ENCODE measurements around the gene SEL1L.

The SEL1L gene

DNA sequence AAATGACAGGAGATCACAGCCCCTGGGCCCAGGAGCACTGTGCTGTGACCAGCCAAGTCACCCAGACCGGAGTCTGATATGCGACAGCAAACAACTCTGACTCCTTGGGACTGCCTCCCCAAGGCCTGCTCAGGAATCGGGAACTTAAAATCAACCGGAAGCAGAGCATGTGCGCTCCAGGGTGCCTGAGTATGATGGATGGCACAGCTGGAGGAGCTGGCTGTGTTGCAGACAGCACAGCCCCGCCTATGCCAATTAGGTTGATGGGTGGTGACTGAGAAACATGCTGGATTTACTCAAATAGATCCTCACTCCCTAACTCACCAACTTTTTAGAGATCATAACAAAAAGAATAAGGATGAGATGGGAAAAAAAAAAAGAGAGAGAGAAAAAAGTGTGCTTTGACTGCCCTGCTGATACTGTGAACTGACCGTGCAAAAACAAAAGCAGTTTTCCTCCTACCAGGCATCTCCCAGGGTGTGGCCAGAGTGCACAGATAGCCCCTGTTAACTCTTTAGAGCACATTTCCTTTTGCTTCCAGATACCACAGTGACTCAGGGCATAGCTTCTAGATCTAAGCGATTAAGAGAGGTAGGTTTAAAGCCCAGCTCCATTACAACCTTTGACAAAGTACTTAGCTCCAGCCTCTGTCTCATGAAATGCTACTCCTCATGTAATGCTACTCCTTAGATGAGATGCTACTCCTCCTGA, 106.2 kb downstream of the SEL1L start:
- no peaks in the 10 kb centered on the region for H3K36me3 ChIP-seq (ENCODE audit: insufficient read depth, low read length)
- no peaks in the 10 kb centered on the region for H3K27me3 ChIP-seq (ENCODE audit: control insufficient read depth in 1 of 2, insufficient read depth in 2 of 2, low read length in 2 of 2)
- H3K4me1 ChIP-seq (ENCODE audit: insufficient read depth, low read length) = no peaks in the 10 kb centered on the region
- no peak overlapping the region for H3K27ac ChIP-seq (ENCODE audit: low read depth, low read length)
- H3K9ac ChIP-seq (ENCODE audit: low read length) = no peak overlapping the region
- H3K4me3 ChIP-seq (ENCODE audit: low read depth in 1 of 2, low read length in 2 of 2) = no peak overlapping the region
- H3K9me3 ChIP-seq (ENCODE audit: low read length) = no peaks in the 10 kb centered on the region

- H3K27ac ChIP-seq (ENCODE audit: low read depth, low read length) = peak overlapping the region; percentile 4
- no peaks in the 10 kb centered on the region for H3K4me1 ChIP-seq (ENCODE audit: insufficient read depth, low read length)
- no peaks in the 10 kb centered on the region for H3K27me3 ChIP-seq (ENCODE audit: control insufficient read depth in 1 of 2, insufficient read depth in 2 of 2, low read length in 2 of 2)
- H3K9ac ChIP-seq (ENCODE audit: low read length) = no peak overlapping the region
- no peak overlapping the region for H3K4me3 ChIP-seq (ENCODE audit: low read depth in 1 of 2, low read length in 2 of 2)
- no peaks in the 10 kb centered on the region for H3K36me3 ChIP-seq (ENCODE audit: insufficient read depth, low read length)
- no peaks in the 10 kb centered on the region for H3K9me3 ChIP-seq (ENCODE audit: low read length)
These were observed 110.1 kb downstream of the SEL1L start for GRCh38 chr14:81423504-81423903.
